Tibial artery (tissue), 4 donors: ENCODE data around the gene SMYD4.

Experiments
- DNase-seq, 2 donors: peaks; one replicate each; pipeline ENCODE4 v3.0.0-alpha.2; 2019
- H3K27ac ChIP-seq, 2 donors: fragments of 200-600 bp; sonication (generic) in 1 of 2; 1 replicate in 1 of 2; 2 replicates in 1 of 2; pipeline ENCODE4 v1.5.1; 2018 to 2019; ENCODE audit warnings: mild to moderate bottlenecking in 1 of 2
- H3K27me3 ChIP-seq, 2 donors: fragments of 200-600 bp; sonication (generic) in 1 of 2; one replicate each; pipeline versions ENCODE4 v1.5.1 to v1.6.0; 2016 to 2019
- H3K36me3 ChIP-seq, 3 donors: fragments of 200-600 bp; sonication (generic) in 2 of 3; one replicate each; pipeline ENCODE4 v1.5.1; 2016 to 2019; ENCODE audit warnings: mild to moderate bottlenecking in 2 of 3
- H3K4me1 ChIP-seq, 4 donors: fragments of 200-600 bp; sonication (generic) in 2 of 4; 1 replicate in 3 of 4; 2 replicates in 1 of 4; pipeline ENCODE4 v1.5.1; 2016 to 2019
- H3K4me3 ChIP-seq, 2 donors: fragments of 200-600 bp; sonication (generic) in 1 of 2; 1 replicate in 1 of 2; 2 replicates in 1 of 2; pipeline ENCODE4 v1.5.1; 2018 to 2019; ENCODE audit warnings: mild to moderate bottlenecking in 2 of 2
- H3K9me3 ChIP-seq, 3 donors: fragments of 200-600 bp; sonication (generic) in 1 of 3; one replicate each; pipeline ENCODE4 v1.5.1; 2016 to 2019
- CTCF ChIP-seq, 2 experiments: fragments of 200-600 bp in 1 of 2; fragments of 450-650 bp in 1 of 2; IDR thresholded peaks; one replicate each; pipeline ENCODE4 v1.5.1; 2017 to 2019; ENCODE audit warnings: antibody characterized with exemption in 2 of 2, mild to moderate bottlenecking in 1 of 2, moderate library complexity in 1 of 2
- intact Hi-C: fragments of 100-400 bp; cut with DNase I; formaldehyde crosslinking; loops from one replicate; pipeline ENCODE4 v1.15.0; 2023; ENCODE audit warnings: low total_unique reads

SMYD4 gene

GRCh38 chr17:1847191-1847590, 17.5 kb upstream of the SMYD4 start:
- no peak for TF ChIP-seq CTCF (IDR thresholded peaks at IDR 0.05)
- intact Hi-C loops: no loop called here
- no peaks in the 10 kb centered on the region for H3K27me3 ChIP-seq
- DNase-seq: no peak
- no peaks in the 10 kb centered on the region for H3K4me1 ChIP-seq
- peaks cover 52 to 90% (median 70%) of the 10 kb centered on the region in 3 donors for H3K36me3 ChIP-seq
- no peak overlapping the region for H3K4me3 ChIP-seq
- H3K9me3 ChIP-seq: no peaks in the 10 kb centered on the region
- H3K27ac ChIP-seq: no peak overlapping the region

GRCh38 chr17:1843947-1844346, 14.2 kb upstream of the SMYD4 start:
- Histone ChIP-seq H3K9me3 (no peaks in the 10 kb centered on the region), H3K4me1 (no peaks in the 10 kb centered on the region), H3K27ac (no peak overlapping the region), H3K4me3 (no peak overlapping the region), H3K36me3 (peaks cover 47 to 64% (median 52%) of the 10 kb centered on the region in 3 donors), H3K27me3 (no peaks in the 10 kb centered on the region)
- intact Hi-C loops: no loop called here
- DNase-seq: no peak
- no peak for TF ChIP-seq CTCF (IDR thresholded peaks at IDR 0.05)

- DNase-seq: no peak
- Histone ChIP-seq H3K4me1 (no peaks in the 10 kb centered on the region), H3K4me3 (no peak overlapping the region), H3K36me3 (peaks cover 17 to 33% (median 24%) of the 10 kb centered on the region in 3 donors), H3K27ac (no peak overlapping the region), H3K27me3 (no peaks in the 10 kb centered on the region), H3K9me3 (no peaks in the 10 kb centered on the region)
- TF ChIP-seq CTCF (IDR thresholded peaks at IDR 0.05): no peak
- intact Hi-C loops: loop anchor here (10.0 kb wide), 1 partner anchor 115 kb away; the partner anchor contains the start of gene WDR81
Measured at GRCh38 chr17:1839516-1839915, 9.8 kb upstream of the SMYD4 start.

GRCh38 chr17:1834380-1835149, 4.9 kb upstream of the SMYD4 start:
- no peak for TF ChIP-seq CTCF (IDR thresholded peaks at IDR 0.05)
- intact Hi-C loops: loop anchor here (10.0 kb wide), 1 partner anchor 110 kb away; the partner anchor contains the start of gene WDR81

GRCh38 chr17:1830288-1830687, 586 bp upstream of the SMYD4 start:
- Histone ChIP-seq H3K27me3 (no peaks in the 10 kb centered on the region), H3K27ac (peak overlapping the region; percentile 81 to 93), H3K4me3 (peak overlapping the region; percentile 71 to 74), H3K9me3 (no peaks in the 10 kb centered on the region), H3K4me1 (peaks cover 0 to 32% (median 16%) of the 10 kb centered on the region in 4 donors), H3K36me3 (peaks cover 0 to 33% (median 7%) of the 10 kb centered on the region in 3 donors)
- no peak for DNase-seq
- intact Hi-C loops: loop anchor here (10.0 kb wide), 1 partner anchor 105 kb away; the partner anchor contains the start of gene WDR81
- TF ChIP-seq CTCF (IDR thresholded peaks at IDR 0.05): no peak

More at GRCh38 chr17:1834380-1835149, 4.9 kb upstream of the SMYD4 start:
- Histone ChIP-seq H3K36me3 (peaks cover 0 to 26% (median 4%) of the 10 kb centered on the region in 3 donors), H3K27ac (no peak overlapping the region), H3K27me3 (no peaks in the 10 kb centered on the region), H3K4me3 (no peak overlapping the region), H3K9me3 (no peaks in the 10 kb centered on the region), H3K4me1 (peaks cover 0 to 24% (median 11%) of the 10 kb centered on the region in 4 donors)
- no peak for DNase-seq
